Glomerular endothelial cell (primary cell): Measurements from ENCODE around the gene ANO9. TPM values are rescaled to one million over a fixed set of nuclear protein-coding genes. Genes with fewer than 3 reads are reported as not detected.
"Not testable (repeated sequence)": the region's sequence is repeated elsewhere in the genome, so short reads cannot be mapped to it uniquely, and the experiment has no call there.

Experiments
- DNase-seq: peaks from one replicate; pipeline ENCODE4 v3.0.0-alpha.2; 2011; ENCODE audit warnings: low read depth, low spot score; ENCODE audit errors: extremely low read depth
- total RNA-seq: library from RNA; depleted of rRNA; stranded (reverse); fragments of >200 nt; gene quantifications from 2 replicates; pipeline ENCODE4 v1.2.3, GENCODE V29; 2015

ANO9 gene
- total RNA-seq, 1 donor from 2014 or later, result 2.0 TPM

DNA sequence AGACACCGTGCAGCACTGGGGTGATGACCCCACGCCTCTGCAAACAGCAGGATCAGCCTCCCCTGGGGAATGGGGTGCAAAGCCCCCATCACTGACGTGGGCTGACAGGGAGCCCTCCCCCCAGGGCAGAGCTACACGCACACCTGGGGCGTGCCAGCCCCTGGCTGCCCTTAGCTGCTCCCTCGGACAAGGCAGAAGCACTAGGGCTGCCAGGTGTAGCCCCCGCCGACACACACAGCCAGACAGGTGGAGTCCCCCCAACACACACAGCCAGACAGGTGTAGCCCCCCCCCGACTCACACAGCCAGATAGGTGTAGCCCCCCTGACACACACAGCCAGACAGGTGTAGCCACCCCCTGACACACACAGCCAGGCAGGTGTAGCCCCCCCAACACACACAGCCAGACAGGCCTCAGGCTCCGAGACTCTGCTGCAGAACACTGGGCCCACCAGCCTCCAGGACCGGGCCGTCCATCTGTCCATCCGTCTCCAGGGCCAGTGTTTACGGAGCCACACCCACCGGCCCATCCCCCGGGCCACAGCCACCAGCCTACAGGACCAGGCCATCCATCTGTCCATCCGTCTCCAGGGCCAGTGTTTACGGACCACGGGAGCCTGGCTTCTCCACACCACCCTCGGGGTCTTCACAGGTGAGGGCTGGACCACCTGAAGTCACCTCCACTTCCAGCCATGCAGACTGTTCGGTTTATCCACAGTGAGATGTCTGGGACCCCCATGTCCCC lies 3.5 kb downstream of the ANO9 start:
- DNase-seq, result no peak

DNA sequence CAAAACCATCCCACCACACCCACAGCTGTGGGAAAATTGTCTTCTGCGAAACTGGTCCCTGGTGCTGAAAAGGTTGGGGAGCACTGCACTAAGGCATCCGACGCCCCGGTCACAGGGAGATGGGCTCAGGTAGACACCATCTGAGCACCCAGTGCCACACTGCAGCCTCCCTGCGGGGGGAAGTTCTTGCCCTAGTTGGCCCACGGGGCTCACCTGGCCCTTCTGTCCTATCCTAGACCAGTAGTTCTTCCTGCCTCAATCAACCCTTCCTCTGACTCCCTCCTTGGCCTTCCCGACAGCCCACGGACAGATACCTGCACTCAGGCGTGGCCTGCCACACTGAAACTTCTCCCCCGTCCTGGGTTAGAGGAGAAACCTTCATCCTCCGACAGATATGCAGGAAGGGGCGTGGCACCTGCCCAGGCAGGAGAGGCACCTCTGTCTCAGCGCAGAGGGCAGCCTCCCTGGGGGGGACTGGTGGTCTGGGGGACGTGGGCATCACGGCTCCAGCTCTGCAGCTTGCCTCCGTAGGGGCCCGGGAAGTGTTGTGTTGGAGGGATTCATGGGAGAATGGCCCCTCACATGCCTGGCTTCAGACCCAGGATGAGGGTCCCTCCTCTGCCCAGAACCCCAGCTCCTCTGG lies 4.5 kb downstream of the ANO9 start:
- DNase-seq, result no peak

DNA sequence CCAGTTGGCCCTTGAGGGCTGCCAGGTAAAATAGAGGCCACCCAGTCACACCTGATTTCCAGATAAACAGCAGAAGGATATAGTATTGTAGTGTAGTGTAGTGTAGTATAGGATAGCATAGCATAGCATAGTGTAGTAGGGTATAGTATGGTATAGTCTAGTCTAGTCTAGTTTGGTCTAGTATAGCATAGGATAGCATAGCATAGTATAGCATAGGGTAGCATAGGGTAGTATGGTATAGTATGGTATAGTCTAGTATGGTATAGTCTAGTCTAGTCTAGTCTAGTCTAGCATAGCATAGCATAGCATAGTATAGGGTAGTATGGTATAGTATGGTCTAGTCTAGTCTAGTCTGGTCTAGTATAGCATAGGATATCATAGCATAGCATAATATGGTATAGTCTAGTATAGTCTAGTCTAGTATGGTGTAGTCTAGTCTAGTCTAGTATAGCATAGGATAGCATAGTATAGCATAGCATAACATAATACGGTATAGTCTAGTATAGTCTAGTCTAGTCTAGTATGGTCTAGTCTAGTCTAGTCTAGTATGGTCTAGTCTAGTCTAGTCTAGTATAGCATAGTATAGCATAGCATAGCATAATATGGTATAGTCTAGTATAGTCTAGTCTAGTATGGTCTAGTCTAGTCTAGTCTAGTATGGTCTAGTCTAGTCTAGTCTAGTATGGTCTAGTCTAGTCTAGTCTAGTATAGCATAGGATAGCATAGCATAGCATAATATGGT lies 6.6 kb downstream of the ANO9 start:
- DNase-seq, result not testable (repeated sequence)

DNA sequence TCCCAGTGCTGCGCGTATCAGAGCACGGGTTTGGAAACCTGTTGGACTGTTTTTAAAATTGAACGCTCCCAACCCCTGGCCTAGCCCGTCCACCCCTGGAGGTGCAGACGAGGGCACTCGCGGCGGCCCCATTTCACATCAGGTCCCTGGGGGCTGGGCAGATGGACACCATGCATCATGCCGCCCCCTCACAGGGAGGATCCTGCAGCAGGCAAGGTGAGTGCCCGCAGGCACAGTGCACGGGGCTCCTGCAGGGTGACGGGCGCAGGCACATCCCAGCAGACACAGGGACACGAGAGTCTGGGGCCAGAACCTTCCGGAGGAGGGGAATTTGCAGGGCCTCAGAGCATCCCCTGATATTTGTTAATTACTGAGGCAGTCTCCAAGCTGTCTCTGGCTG lies 7.3 kb downstream of the ANO9 start:
- no peak for DNase-seq

DNA sequence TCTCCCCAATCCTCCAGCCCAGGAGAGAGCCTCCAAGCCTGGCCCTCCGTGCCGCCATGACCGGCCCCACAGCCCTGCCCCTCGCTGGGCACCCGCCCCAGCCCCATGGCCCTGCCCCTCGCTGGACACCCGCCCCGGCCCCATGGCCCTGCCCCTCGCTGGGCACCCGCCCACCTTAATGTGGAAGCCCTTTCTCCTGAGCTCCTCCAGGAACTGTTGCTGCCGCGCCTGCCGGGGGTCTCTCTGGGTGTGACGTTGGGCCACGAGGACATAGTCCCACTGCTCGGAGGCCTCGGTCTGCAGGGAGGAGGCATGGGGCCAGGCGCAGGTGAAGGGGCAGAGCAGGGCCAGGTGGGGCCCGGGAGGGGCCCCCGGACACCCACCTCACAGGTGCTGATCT lies 8.2 kb downstream of the ANO9 start:
- no peak for DNase-seq

DNA sequence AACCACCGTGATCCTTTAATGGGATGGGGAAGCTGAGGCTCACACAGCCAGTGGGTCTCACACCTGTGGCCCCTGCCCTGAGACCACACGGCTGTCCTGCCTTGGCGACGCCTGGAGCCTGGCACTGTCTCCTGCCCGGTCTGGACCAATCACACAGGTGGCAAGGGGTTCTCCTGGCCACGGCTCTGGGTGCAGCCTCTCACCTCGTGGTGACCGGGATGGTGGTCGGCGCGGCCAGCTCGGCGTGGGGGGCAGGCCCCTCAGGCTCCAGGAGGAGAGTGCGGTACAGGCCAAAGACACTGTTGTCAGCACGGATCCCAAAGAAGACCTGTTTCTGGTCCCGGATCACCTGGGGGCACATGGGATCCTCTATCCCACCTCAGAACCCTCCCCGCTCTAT lies 8.7 kb downstream of the ANO9 start:
- DNase-seq, result no peak

DNA sequence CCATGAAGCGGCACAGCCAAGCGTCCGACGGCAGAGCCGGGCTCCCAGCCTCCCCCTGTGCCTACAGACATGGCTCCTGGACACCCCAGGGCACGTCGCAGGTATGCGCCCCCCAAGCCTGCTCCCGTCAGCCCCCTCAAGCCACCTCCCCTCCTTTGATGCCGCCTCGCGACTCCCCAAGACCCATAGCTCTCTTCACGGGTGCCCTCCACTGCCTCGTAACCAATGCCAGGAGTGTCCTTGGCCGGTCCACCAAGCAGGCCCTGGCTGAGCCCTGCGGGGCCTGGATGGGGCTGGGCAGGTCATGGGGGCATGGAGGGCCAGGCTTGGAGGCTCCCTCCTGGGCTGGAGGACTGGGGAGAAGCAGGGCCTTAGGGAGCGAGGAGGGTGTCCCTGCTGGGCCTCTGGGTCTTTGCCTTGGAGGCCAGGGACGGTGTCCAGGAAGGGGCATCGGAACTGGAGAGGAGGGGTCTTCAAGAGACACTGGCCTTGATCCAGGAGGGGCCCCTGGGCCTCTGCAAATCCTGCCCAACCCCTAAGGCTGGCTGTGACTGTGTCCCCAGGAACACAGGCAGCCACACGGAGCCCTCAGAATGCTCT lies 9.2 kb downstream of the ANO9 start:
- DNase-seq, result no peak

DNA sequence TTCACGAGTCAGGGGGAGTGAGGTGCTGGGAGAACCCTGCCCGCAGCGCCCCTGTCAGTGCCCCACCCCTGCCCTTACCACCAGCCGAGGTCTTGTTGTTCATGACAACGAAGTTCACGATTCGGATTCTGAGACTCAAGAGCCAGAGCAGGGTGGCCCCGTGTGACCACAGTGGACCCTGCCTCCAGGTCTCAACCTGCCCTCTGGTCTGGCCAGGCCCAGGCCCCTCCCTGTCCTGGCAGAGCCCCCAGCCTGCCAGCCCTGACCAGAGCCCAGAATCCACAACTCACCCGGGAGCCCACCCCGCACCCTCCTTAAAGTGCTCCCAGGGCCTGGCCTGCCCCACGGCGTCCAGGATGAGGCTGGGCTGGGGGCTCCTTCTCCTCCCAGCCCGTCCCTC lies 9.9 kb downstream of the ANO9 start:
- DNase-seq, result no peak

DNA sequence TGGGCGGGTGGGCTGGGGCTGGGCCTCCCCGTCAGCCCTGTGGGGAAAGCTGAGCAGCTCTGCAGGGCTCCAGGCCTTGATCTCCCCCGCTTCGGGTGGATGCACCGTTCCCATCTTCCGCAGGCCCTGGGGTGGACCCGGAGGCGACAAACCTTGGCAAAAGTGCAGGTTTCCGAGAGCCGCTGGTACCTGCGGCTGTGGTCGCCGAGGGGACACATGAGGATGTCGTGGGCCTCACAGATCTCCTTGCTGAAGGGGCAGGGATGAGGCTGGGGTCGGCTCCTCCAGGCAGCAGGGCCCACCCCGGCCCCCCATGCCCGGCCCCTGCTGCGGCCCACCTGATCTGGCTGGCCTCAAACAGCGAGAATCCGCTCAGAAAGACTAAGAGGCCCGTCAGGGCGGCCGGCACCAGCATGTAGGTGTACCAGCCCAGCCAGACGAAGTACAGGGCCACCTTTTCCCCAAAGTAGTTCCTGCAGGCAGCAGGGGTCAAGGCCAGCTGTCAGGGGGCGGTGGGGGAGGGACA lies 11.8 kb downstream of the ANO9 start:
- DNase-seq, result no peak

DNA sequence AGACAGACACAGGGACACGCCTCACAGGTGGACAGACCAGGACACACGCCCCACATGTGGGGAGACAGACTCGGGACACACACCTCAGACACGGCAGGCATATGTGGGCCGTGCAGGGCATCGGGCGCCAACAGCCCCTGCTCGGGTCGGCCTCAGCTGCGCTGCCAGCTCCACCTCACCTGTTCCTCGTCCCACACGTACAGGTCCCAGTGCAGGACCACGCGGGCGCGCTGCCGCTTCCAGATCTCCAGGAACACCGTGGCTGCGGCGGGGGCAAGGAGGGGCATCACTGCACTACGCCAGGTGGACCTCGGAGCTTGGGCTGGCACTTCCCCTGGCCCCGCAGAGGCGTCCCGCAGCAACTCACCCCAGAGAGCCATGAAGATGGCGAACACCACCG lies 12.4 kb downstream of the ANO9 start:
- no peak for DNase-seq

DNA sequence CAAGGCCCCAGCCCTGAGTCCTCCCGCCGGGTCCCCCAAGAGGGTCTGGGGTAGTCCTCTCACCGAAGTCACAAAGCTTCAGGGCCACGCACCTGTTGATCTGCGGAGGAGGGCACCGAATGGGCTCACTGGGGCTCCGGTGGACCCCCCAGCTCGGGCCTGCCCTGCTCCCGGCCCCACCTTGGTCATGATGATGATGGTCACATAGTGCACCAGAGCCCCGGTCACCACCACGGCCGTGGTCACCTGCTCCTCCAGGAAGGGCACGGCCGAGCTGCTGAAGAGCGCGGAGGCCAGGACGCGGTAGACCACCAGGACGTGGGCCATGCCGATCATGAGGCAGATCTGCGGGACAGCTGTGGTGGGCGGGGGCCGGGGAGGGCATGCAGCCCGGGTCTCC lies 13.5 kb downstream of the ANO9 start:
- DNase-seq, result no peak

DNA sequence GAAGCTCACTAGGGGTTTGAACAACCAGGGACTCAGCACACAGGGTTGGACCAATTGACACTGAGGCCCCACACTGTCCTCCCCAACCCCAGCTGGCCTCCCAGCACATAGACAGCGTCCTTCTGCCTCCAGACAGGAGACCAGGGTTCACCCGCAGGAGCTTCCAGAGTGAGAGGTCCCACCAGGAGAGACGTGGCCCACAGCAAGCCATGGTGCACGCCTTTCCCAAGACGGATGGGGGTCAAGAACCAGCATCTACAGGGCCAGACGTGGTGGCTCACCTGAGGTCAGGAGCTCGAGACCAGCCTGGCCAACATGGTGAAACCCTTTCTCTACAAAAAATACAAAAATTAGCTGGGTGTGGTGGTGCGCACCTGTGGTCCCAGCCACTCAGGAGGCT lies 15.0 kb downstream of the ANO9 start:
- no peak for DNase-seq

DNA sequence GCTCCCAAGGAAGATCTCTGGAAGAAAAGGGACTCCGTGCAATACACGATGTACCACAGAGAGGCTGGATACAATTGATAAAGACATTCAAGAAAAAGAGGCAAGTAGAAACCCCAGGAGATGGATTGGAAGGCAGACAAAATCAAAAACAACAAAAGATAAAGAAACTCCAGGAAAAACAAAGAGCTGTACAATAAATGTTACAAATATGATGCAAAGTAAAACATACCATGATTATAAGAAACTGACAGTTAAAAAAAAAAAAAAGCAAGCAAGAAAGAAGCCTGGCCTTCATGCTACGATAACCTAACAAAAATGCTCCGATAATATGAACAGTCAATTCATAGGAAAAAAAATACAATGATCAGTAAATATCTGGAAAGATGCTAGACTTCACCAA lies 16.5 kb downstream of the ANO9 start:
- no peak for DNase-seq

DNA sequence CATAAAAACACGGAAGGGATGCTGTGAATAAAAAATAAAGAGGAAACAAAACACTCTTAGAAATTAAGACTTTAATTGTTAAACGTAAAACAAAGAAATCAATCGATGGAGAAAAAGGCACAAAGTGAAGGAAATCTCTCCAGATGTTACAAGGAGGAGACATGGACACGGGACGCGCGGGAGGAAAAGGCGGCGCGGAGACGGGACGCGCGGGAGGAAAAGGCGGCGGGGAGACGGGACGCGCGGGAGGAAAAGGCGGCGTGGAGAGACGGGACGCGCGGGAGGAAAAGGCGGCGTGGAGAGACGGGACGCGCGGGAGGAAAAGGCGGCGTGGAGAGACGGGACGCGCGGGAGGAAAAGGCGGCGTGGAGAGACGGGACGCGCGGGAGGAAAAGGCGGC lies 17.0 kb downstream of the ANO9 start:
- DNase-seq, result not testable (repeated sequence)

DNA sequence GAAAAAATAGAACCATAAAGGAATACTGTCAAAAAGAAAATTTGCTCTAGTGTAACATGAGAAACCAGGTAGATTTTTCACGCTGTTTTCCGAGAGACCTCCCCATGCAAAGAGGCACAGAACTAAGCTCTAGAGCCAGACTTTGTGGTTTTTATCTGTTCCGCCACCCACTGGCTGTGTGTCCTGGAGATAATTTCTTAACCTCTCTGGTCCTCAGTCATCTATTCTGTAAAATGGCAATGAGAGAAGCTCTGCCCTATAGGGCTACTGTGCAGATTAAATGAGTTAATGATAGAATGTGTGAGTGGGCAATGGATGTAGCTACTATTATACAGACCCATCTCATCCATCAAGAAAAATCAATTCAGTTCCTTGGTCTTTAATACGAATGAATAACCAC lies 17.6 kb downstream of the ANO9 start:
- DNase-seq, result no peak

DNA sequence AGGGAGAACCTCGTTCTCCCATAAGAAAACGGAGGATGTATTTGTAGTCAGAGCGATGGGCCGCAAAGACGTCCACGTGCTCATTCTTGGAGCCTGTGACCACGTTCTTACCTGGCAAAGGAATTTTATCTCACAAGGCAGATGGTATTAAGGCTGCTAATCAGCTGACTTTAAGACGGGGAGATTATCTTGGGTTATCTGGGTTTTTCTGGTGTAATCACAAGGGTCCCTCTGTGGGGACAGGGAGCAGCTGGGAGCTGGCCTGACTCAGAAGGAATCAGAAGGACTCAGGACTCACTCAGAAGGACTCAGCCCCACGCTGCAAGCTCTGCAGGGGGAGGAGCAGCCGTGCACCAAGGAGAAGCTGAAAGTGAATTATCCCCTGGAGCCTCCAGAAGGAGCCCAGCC lies 19.6 kb downstream of the ANO9 start:
- DNase-seq, result no peak

DNA sequence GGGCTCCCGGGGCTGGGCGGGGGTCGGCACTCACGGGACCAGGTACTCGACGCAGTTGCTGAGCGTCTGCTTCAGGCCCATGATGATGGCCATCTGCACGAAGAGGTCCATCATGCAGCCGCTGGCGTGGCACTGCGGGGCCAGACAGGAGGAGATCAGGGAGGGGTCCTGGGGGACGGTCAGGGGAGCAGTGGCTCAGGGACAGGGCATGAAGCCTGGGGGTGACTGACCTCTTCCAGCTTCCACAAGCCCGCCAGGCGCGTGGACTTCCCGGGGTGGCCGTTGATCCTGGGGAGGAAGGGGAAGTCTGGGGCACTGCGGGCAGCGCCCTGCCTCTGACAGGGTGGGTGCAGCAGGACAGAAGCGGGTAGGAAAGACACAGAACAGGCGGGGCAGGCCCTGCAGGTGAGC lies 20.9 kb downstream of the ANO9 start:
- no peak for DNase-seq

DNA sequence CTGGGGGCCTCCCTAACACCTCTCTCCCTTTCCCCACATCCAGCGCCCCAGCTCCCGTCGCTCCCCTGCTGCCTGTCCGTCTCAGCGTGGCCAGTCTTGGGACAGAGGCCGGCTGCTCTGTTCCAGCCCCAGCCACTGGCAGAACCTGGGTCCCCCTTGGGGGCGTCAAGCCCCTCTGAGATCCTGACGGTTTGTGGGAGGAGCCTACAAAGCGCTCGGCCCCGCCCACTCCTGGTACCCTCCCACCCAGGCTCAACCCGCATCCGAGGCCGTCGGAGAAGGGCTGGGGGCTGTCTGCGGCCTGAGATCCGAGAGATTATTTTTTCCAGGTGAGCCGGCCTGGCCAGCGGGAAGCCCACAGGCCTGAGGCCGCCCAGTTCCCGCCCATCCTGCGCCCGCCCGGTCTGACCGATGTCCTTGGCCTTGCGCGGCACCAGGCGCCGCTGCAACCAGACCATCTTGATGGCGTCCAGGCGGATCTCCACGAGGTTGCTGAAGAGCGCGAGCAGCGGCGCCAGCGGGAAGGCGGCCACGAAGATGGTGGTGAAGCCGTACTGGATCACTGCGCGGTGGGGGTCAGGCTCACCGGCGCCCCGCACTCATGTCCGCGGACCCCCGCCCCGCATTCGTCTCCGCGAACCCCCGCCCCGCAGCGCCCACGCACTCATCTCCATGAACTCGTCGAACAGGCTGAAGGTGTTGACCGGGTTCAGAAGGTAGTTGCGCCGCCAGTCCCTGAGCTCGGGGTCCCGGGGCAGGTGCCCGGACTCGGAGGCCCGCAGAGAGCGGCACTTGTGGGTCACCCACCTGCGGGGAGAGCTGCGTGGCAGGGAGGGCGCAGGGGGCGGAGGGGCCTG lies 21.5 kb downstream of the ANO9 start:
- DNase-seq, result no peak

DNA sequence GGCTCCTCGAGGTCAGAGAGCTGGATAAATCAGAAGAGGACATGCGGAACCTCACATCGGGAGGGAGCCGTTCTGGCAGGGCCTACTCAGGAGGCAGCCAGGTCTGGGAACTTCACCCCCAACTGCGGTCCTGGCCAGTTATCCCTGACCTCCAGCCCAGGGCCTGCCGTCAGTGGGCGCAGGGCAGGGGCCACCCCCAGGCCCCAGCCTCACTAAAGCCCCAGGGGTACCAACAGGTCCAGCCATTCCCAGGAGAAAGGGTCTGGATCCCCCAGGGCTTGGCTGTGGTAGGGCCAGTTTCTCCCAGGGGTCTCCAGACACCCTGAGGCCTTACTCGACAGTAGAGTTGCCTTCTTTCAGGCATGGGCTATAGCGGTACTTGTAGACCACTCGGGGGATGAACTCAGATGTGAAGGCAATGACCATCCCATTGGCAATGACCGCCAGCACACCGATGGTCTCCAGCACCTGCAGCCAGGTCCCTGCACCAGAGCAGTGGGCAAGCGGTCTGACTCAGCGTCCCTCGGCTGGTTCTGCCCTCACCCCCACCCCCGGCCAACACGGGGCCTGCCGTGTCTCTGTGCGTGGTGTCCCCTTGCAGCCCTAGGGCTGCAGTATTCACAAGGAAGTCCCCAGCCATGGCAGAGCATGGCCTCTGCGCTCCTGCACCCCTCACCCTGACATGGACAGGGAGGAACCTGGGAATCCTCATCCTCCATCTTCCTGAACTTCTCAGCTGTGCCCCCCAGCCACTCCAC lies 22.4 kb downstream of the ANO9 start:
- DNase-seq, result no peak
